Stimulated activated CD4-positive, alpha-beta T cell treated with anti-CD3 and anti-CD28 coated beads, TNF-alpha, amount 100 ng/mL, for 1 hour (primary cell): ENCODE measurements around the gene PPARA.

Experiments used
- DNase-seq, 3 donors: peaks; one replicate each; pipeline ENCODE4 v3.0.0-alpha.2; 2020; ENCODE audit warnings: low read depth in 3 of 3, low spot score in 1 of 3

Gene PPARA

GRCh38 chr22:46269564-46269963 lies 119.2 kb downstream of the PPARA start:
- no peak for DNase-seq

GRCh38 chr22:46272196-46272595 lies 121.9 kb downstream of the PPARA start:
- no peak for DNase-seq

GRCh38 chr22:46272762-46273431 lies 122.6 kb downstream of the PPARA start:
- no peak for DNase-seq

- no peak for DNase-seq
Observed at GRCh38 chr22:46273432-46274148, 123.3 kb downstream of the PPARA start.

GRCh38 chr22:46274381-46274780 lies 124.1 kb downstream of the PPARA start:
- DNase-seq = no peak

GRCh38 chr22:46275455-46276122 lies 125.3 kb downstream of the PPARA start:
- DNase-seq = no peak

GRCh38 chr22:46276563-46276962 lies 126.2 kb downstream of the PPARA start:
- no peak for DNase-seq

- DNase-seq = no peak
Observed at GRCh38 chr22:46278656-46279645, 128.6 kb downstream of the PPARA start.

- DNase-seq = no peak
Observed at GRCh38 chr22:46280063-46280817, 129.9 kb downstream of the PPARA start.

- no peak for DNase-seq
Observed at GRCh38 chr22:46280999-46281623, 130.8 kb downstream of the PPARA start.

GRCh38 chr22:46281866-46282678 lies 131.7 kb downstream of the PPARA start:
- no peak for DNase-seq

- DNase-seq = no peak
Observed at GRCh38 chr22:46286006-46286405, 135.7 kb downstream of the PPARA start.

GRCh38 chr22:46286941-46287872 lies 136.9 kb downstream of the PPARA start:
- DNase-seq = no peak

- no peak for DNase-seq
Observed at GRCh38 chr22:46287873-46288751, 137.8 kb downstream of the PPARA start.

- no peak for DNase-seq
Observed at GRCh38 chr22:46288846-46289243, 138.5 kb downstream of the PPARA start.

GRCh38 chr22:46289244-46289891 lies 139.0 kb downstream of the PPARA start:
- DNase-seq = no peak
